Measurements from ENCODE around the gene COL6A3.

DNA sequence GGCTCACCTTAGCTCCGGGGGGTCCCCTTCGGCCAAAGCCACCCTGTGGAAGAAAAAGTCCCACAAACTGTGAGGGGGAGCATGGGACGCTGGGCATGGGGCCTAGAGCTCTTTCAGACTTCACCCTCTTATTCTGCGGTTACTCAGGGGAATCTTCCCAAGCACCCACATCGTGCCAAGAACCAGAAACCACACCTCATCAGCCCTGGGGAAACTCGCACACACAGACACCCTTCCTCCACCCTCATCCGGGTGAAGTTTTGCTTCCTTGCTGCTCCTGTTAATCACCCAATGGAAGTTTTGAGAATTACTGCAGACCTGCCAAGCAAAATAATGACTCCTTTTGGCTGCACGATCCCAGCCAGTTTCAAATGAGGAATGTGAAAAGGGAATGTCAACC lies 59.1 kb downstream of the COL6A3 start:
- TF ChIP-seq, protein P1, sequence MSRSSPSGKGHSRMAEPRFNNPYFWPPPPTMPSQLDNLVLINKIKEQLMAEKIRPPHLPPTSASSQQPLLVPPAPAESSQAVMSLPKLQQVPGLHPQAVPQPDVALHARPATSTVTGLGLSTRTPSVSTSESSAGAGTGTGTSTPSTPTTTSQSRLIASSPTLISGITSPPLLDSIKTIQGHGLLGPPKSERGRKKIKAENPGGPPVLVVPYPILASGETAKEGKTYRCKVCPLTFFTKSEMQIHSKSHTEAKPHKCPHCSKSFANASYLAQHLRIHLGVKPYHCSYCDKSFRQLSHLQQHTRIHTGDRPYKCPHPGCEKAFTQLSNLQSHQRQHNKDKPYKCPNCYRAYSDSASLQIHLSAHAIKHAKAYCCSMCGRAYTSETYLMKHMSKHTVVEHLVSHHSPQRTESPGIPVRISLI (CRISPR knock-in tag; IDR thresholded peaks at IDR 0.05; ENCODE audit: borderline replicate concordance): no peak
- TF ChIP-seq, protein P2, sequence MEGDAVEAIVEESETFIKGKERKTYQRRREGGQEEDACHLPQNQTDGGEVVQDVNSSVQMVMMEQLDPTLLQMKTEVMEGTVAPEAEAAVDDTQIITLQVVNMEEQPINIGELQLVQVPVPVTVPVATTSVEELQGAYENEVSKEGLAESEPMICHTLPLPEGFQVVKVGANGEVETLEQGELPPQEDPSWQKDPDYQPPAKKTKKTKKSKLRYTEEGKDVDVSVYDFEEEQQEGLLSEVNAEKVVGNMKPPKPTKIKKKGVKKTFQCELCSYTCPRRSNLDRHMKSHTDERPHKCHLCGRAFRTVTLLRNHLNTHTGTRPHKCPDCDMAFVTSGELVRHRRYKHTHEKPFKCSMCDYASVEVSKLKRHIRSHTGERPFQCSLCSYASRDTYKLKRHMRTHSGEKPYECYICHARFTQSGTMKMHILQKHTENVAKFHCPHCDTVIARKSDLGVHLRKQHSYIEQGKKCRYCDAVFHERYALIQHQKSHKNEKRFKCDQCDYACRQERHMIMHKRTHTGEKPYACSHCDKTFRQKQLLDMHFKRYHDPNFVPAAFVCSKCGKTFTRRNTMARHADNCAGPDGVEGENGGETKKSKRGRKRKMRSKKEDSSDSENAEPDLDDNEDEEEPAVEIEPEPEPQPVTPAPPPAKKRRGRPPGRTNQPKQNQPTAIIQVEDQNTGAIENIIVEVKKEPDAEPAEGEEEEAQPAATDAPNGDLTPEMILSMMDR (CRISPR knock-in tag; IDR thresholded peaks at IDR 0.05): no peak
- TF ChIP-seq RXRA (CRISPR knock-in tag; IDR thresholded peaks at IDR 0.05) (no peak), ZNF780A (CRISPR knock-in tag; IDR thresholded peaks at IDR 0.05) (no peak), TBP (CRISPR knock-in tag; IDR thresholded peaks at IDR 0.05) (no peak), ERF (CRISPR knock-in tag; IDR thresholded peaks at IDR 0.05) (no peak), ONECUT2 (CRISPR knock-in tag; IDR thresholded peaks at IDR 0.05) (no peak)
- TF ChIP-seq, protein P3, sequence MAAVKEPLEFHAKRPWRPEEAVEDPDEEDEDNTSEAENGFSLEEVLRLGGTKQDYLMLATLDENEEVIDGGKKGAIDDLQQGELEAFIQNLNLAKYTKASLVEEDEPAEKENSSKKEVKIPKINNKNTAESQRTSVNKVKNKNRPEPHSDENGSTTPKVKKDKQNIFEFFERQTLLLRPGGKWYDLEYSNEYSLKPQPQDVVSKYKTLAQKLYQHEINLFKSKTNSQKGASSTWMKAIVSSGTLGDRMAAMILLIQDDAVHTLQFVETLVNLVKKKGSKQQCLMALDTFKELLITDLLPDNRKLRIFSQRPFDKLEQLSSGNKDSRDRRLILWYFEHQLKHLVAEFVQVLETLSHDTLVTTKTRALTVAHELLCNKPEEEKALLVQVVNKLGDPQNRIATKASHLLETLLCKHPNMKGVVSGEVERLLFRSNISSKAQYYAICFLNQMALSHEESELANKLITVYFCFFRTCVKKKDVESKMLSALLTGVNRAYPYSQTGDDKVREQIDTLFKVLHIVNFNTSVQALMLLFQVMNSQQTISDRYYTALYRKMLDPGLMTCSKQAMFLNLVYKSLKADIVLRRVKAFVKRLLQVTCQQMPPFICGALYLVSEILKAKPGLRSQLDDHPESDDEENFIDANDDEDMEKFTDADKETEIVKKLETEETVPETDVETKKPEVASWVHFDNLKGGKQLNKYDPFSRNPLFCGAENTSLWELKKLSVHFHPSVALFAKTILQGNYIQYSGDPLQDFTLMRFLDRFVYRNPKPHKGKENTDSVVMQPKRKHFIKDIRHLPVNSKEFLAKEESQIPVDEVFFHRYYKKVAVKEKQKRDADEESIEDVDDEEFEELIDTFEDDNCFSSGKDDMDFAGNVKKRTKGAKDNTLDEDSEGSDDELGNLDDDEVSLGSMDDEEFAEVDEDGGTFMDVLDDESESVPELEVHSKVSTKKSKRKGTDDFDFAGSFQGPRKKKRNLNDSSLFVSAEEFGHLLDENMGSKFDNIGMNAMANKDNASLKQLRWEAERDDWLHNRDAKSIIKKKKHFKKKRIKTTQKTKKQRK (IDR thresholded peaks at IDR 0.05; ENCODE audit: low read length): no peak

Data from HepG2 (cell line).